HepG2 (cell line): ENCODE measurements around the gene INHA. TPM values are rescaled to one million over a fixed set of nuclear protein-coding genes. Genes with fewer than 3 reads are reported as not detected.

ENCODE experiments used
- AHR ChIP-seq: IDR thresholded peaks from 2 replicates; pipeline ENCODE4 v1.6.1; 2018; ENCODE audit warnings: missing genetic modification reagents, missing compliant biosample characterization
- CBFB ChIP-seq: sonication (generic); formaldehyde crosslinking; IDR thresholded peaks from 2 replicates; pipeline ENCODE4 v1.4.0; 2020; ENCODE audit warnings: missing genetic modification reagents
- CBX1 ChIP-seq: IDR thresholded peaks from one replicate; pipeline ENCODE4 v1.6.1; 2016; ENCODE audit warnings: antibody characterized with exemption, low read depth
- ESRRA ChIP-seq: sonication (generic); formaldehyde crosslinking; IDR thresholded peaks from 2 replicates; pipeline ENCODE4 v1.5.1; 2020; ENCODE audit warnings: mild to moderate bottlenecking, low read depth, missing genetic modification reagents
- FLYWCH1 ChIP-seq: sonication (generic); formaldehyde crosslinking; IDR thresholded peaks from 2 replicates; pipeline ENCODE4 v1.8.1; 2023; ENCODE audit warnings: mild to moderate bottlenecking, missing genetic modification reagents
- FOXA3 ChIP-seq: IDR thresholded peaks from 2 replicates; pipeline ENCODE4 v1.6.1; 2016; ENCODE audit warnings: missing genetic modification reagents, missing compliant biosample characterization
- GATA4 ChIP-seq: sonication (generic); IDR thresholded peaks from 2 replicates; pipeline ENCODE4 v1.6.1; 2016; ENCODE audit warnings: antibody characterized with exemption, low read depth, borderline replicate concordance
- KMT2B ChIP-seq: IDR thresholded peaks from 2 replicates; pipeline ENCODE4 v1.6.1; 2016; ENCODE audit warnings: missing genetic modification reagents, missing compliant biosample characterization
- MEF2D ChIP-seq: sonication (generic); formaldehyde crosslinking; IDR thresholded peaks from 2 replicates; pipeline ENCODE4 v1.5.1; 2020; ENCODE audit warnings: mild to moderate bottlenecking, missing genetic modification reagents
- MXD4 ChIP-seq: IDR thresholded peaks from 2 replicates; pipeline ENCODE4 v1.6.1; 2016; ENCODE audit warnings: mild to moderate bottlenecking, missing biosample characterization, missing genetic modification reagents
- PAWR ChIP-seq: sonication (generic); formaldehyde crosslinking; IDR thresholded peaks from 2 replicates; pipeline ENCODE4 v1.4.0; 2020; ENCODE audit warnings: missing genetic modification reagents, mild to moderate bottlenecking, borderline replicate concordance
- PRMT3 ChIP-seq: sonication (generic); formaldehyde crosslinking; IDR thresholded peaks from 2 replicates; pipeline ENCODE4 v1.8.1; 2022; ENCODE audit warnings: low read depth, mild to moderate bottlenecking, moderate library complexity, missing genetic modification reagents, borderline replicate concordance
- RFXAP ChIP-seq: sonication (generic); formaldehyde crosslinking; IDR thresholded peaks from 2 replicates; pipeline ENCODE4 v1.4.0; 2020; ENCODE audit warnings: missing genetic modification reagents, borderline replicate concordance
- SKI ChIP-seq: fragments of 450-650 bp; IDR thresholded peaks from one replicate; pipeline ENCODE4 v1.6.1; 2018; ENCODE audit warnings: mild to moderate bottlenecking; ENCODE audit not compliant: partially characterized antibody
- SMYD3 ChIP-seq: sonication (generic); formaldehyde crosslinking; IDR thresholded peaks from 2 replicates; pipeline ENCODE4 v1.8.1; 2023; ENCODE audit warnings: mild to moderate bottlenecking, missing genetic modification reagents
- TGIF2 ChIP-seq: IDR thresholded peaks from 2 replicates; pipeline ENCODE4 v1.6.1; 2016; ENCODE audit warnings: control low read depth, missing compliant biosample characterization
- ZIK1 ChIP-seq: sonication (generic); formaldehyde crosslinking; IDR thresholded peaks from 2 replicates; pipeline ENCODE4 v1.5.0; 2020; ENCODE audit warnings: mild to moderate bottlenecking, low read depth, missing genetic modification reagents, borderline replicate concordance
- ZNF10 ChIP-seq: sonication (generic); formaldehyde crosslinking; IDR thresholded peaks from 2 replicates; pipeline ENCODE4 v1.4.0; 2020; ENCODE audit warnings: mild to moderate bottlenecking, low read depth, missing genetic modification reagents, borderline replicate concordance
- ZNF225 ChIP-seq: sonication (generic); formaldehyde crosslinking; IDR thresholded peaks from 2 replicates; pipeline ENCODE4 v1.4.0; 2020; ENCODE audit warnings: mild to moderate bottlenecking, missing genetic modification reagents
- ZNF337 ChIP-seq: sonication (generic); formaldehyde crosslinking; IDR thresholded peaks from 2 replicates; pipeline ENCODE4 v1.5.1; 2020; ENCODE audit warnings: missing genetic modification reagents, low read depth, mild to moderate bottlenecking, borderline replicate concordance
- ZNF446 ChIP-seq: sonication (generic); formaldehyde crosslinking; IDR thresholded peaks from 2 replicates; pipeline ENCODE4 v1.5.0; 2020; ENCODE audit warnings: mild to moderate bottlenecking, missing genetic modification reagents
- ZNF674 ChIP-seq: sonication (generic); formaldehyde crosslinking; IDR thresholded peaks from 2 replicates; pipeline ENCODE4 v1.5.0; 2020; ENCODE audit warnings: low read depth, mild to moderate bottlenecking, missing genetic modification reagents
- ZNF761 ChIP-seq: sonication (generic); formaldehyde crosslinking; conservative IDR thresholded peaks from 2 replicates; pipeline ENCODE4 v1.4.0; 2020; ENCODE audit warnings: mild to moderate bottlenecking, missing genetic modification reagents
- ZNF766 ChIP-seq: sonication (generic); formaldehyde crosslinking; IDR thresholded peaks from 2 replicates; pipeline ENCODE4 v1.5.0; 2020; ENCODE audit warnings: missing genetic modification reagents, borderline replicate concordance
- ZNF782 ChIP-seq: sonication (generic); formaldehyde crosslinking; IDR thresholded peaks from 2 replicates; pipeline ENCODE4 v1.4.0; 2020; ENCODE audit warnings: missing genetic modification reagents, mild to moderate bottlenecking, borderline replicate concordance
- ZNF883 ChIP-seq: sonication (generic); formaldehyde crosslinking; IDR thresholded peaks from 2 replicates; pipeline ENCODE4 v1.5.1; 2020; ENCODE audit warnings: mild to moderate bottlenecking, missing genetic modification reagents; ENCODE audit errors: not compliant biosample characterization
- ZNF891 ChIP-seq: sonication (generic); formaldehyde crosslinking; IDR thresholded peaks from 2 replicates; pipeline ENCODE4 v1.5.0; 2020; ENCODE audit warnings: mild to moderate bottlenecking, missing genetic modification reagents
- polyA plus RNA-seq, 8 experiments: library from polyadenylated mRNA; depleted of rRNA in 3 of 8; stranded (reverse) in 7 of 8; unstranded in 1 of 8; fragments of >200 nt; fragmentation: Illumina TruSeq in 4 of 8; extraction: Trizol in 4 of 8; gene quantifications; 2 replicates each; pipeline versions ENCODE4 v1.2.1 to v1.2.3, GENCODE V29; 2011 to 2016; ENCODE audit warnings: low read depth in 4 of 8, missing spikeins in 1 of 8, mixed read lengths in 1 of 8; ENCODE audit not compliant: insufficient read depth in 1 of 8
- total RNA-seq, 5 experiments: library from RNA; depleted of rRNA; stranded (reverse); fragments of >200 nt; fragmentation: Illumina TruSeq; extraction: Trizol; gene quantifications; 2 replicates each; pipeline ENCODE4 v1.2.3, GENCODE V29; 2016; ENCODE audit warnings: low read depth in 1 of 5
- TF ChIP-seq, protein P1 (sequence below): IDR thresholded peaks from 2 replicates; pipeline ENCODE4 v1.6.1; 2016; ENCODE audit warnings: missing genetic modification reagents, missing compliant biosample characterization
- TF ChIP-seq, protein P2 (sequence below): fragments of 450-650 bp; IDR thresholded peaks from 2 replicates; pipeline ENCODE4 v1.6.1; 2017; ENCODE audit warnings: mild to moderate bottlenecking

INHA gene
- total and polyA plus RNA-seq, 2 of the 13 experiments (the other 11 are each of a cell fraction or from before 2014, with no cell fraction given) = 4.1 to 15.2 TPM

- TF ChIP-seq ZNF766 (no peak; the same call in 1 of the 2 replicates), CBX1 (no peak), ZNF674 (no peak), ZNF10 (no peak), ZNF883 (peak; percentile 81), KMT2B (CRISPR knock-in tag) (peak; percentile 59; the same call in 1 of the 2 replicates), ZNF225 (CRISPR knock-in tag) (no peak), PRMT3 (no peak), AHR (peak; percentile 86; the same call in 1 of the 2 replicates), ZNF446 (CRISPR knock-in tag) (no peak), GATA4 (peak; percentile 74; the same call in 1 of the 2 replicates), SMYD3 (CRISPR knock-in tag) (no peak; the same call in 1 of the 2 replicates), FOXA3 (peak; percentile 99), FLYWCH1 (CRISPR knock-in tag) (no peak), ESRRA (CRISPR knock-in tag) (peak; percentile 87; the same call in 1 of the 2 replicates), CBFB (CRISPR knock-in tag) (no peak), MXD4 (CRISPR knock-in tag) (peak; percentile 92), ZIK1 (CRISPR knock-in tag) (peak; percentile 84), SKI (peak; percentile 78), PAWR (peak; percentile 72; the same call in 1 of the 2 replicates), MEF2D (CRISPR knock-in tag) (peak; percentile 96), ZNF782 (CRISPR knock-in tag) (peak; percentile 91; the same call in 1 of the 2 replicates), ZNF761 (CRISPR knock-in tag) (peak; percentile 98), TGIF2 (CRISPR knock-in tag) (peak; percentile 94), ZNF891 (CRISPR knock-in tag) (peak; percentile 90), RFXAP (CRISPR knock-in tag) (peak; percentile 93; the same call in 1 of the 2 replicates), ZNF337 (CRISPR knock-in tag) (peak; percentile 78; the same call in 1 of the 2 replicates)
- TF ChIP-seq, protein P1, sequence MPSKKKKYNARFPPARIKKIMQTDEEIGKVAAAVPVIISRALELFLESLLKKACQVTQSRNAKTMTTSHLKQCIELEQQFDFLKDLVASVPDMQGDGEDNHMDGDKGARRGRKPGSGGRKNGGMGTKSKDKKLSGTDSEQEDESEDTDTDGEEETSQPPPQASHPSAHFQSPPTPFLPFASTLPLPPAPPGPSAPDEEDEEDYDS (CRISPR knock-in tag) = peak; percentile 86
- TF ChIP-seq, protein P2, sequence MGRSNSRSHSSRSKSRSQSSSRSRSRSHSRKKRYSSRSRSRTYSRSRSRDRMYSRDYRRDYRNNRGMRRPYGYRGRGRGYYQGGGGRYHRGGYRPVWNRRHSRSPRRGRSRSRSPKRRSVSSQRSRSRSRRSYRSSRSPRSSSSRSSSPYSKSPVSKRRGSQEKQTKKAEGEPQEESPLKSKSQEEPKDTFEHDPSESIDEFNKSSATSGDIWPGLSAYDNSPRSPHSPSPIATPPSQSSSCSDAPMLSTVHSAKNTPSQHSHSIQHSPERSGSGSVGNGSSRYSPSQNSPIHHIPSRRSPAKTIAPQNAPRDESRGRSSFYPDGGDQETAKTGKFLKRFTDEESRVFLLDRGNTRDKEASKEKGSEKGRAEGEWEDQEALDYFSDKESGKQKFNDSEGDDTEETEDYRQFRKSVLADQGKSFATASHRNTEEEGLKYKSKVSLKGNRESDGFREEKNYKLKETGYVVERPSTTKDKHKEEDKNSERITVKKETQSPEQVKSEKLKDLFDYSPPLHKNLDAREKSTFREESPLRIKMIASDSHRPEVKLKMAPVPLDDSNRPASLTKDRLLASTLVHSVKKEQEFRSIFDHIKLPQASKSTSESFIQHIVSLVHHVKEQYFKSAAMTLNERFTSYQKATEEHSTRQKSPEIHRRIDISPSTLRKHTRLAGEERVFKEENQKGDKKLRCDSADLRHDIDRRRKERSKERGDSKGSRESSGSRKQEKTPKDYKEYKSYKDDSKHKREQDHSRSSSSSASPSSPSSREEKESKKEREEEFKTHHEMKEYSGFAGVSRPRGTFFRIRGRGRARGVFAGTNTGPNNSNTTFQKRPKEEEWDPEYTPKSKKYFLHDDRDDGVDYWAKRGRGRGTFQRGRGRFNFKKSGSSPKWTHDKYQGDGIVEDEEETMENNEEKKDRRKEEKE = no peak
These were observed 4.6 kb downstream of the INHA start (continued) for GRCh38 chr2:219576505-219577388.
